GM23248 (cell line): ENCODE data around the gene UBAP2. TPM values are rescaled to one million over a fixed set of nuclear protein-coding genes. Genes with fewer than 3 reads are reported as not detected.

ENCODE experiments used
- DNase-seq: peaks from one replicate; pipeline ENCODE4 v3.0.0-alpha.2; 2015
- H2AFZ ChIP-seq: fragments of 200-600 bp; sonication (generic); 2 replicates; pipeline ENCODE4 v1.6.1; 2016; ENCODE audit warnings: antibody characterized with exemption
- H3F3A ChIP-seq: fragments of 200-600 bp; sonication (generic); 2 replicates; pipeline ENCODE4 v1.6.1; 2016; ENCODE audit warnings: mild to moderate bottlenecking, antibody characterized with exemption, mixed run types; ENCODE audit not compliant: insufficient read depth
- H3K27ac ChIP-seq: fragments of 200-600 bp; sonication (generic); 2 replicates; pipeline ENCODE4 v1.5.1; 2016; ENCODE audit warnings: mild to moderate bottlenecking
- H3K27me3 ChIP-seq: fragments of 200-600 bp; sonication (generic); replicated peaks from 2 replicates; pipeline ENCODE4 v1.6.1; 2016; ENCODE audit warnings: mild to moderate bottlenecking; ENCODE audit not compliant: insufficient read depth
- H3K36me3 ChIP-seq: fragments of 200-600 bp; sonication (generic); 2 replicates; pipeline ENCODE4 v1.6.1; 2016; ENCODE audit warnings: low read depth, mild to moderate bottlenecking
- H3K4me1 ChIP-seq: fragments of 200-600 bp; sonication (generic); 2 replicates; pipeline ENCODE4 v1.6.1; 2016; ENCODE audit warnings: mild to moderate bottlenecking; ENCODE audit not compliant: insufficient read depth
- H3K4me2 ChIP-seq: fragments of 200-600 bp; sonication (generic); one replicate; pipeline ENCODE4 v1.6.1; 2016; ENCODE audit warnings: mild to moderate bottlenecking; ENCODE audit not compliant: unreplicated experiment
- H3K4me3 ChIP-seq: fragments of 200-600 bp; sonication (generic); 2 replicates; pipeline ENCODE4 v1.5.1; 2016; ENCODE audit warnings: mild to moderate bottlenecking
- H3K79me2 ChIP-seq: fragments of 200-600 bp; sonication (generic); 2 replicates; pipeline ENCODE4 v1.6.1; 2016; ENCODE audit warnings: mild to moderate bottlenecking; ENCODE audit not compliant: insufficient read depth
- H3K9ac ChIP-seq: fragments of 200-600 bp; sonication (generic); 2 replicates; pipeline ENCODE4 v1.6.1; 2016; ENCODE audit warnings: mild to moderate bottlenecking
- H3K9me2 ChIP-seq: fragments of 200-600 bp; sonication (generic); 2 replicates; pipeline ENCODE4 v1.6.1; 2016; ENCODE audit warnings: mixed run types, mild to moderate bottlenecking, moderate library complexity; ENCODE audit not compliant: insufficient read depth
- H3K9me3 ChIP-seq: fragments of 200-600 bp; sonication (generic); one replicate; pipeline ENCODE4 v1.6.1; 2017; ENCODE audit warnings: low read depth
- H4K20me1 ChIP-seq: fragments of 200-600 bp; sonication (generic); 2 replicates; pipeline ENCODE4 v1.6.0; 2016; ENCODE audit not compliant: insufficient read depth
- EZH2 ChIP-seq: fragments of 200-600 bp; sonication (generic); IDR thresholded peaks from 2 replicates; pipeline ENCODE4 v1.6.1; 2018; ENCODE audit warnings: antibody characterized with exemption, mild to moderate bottlenecking; ENCODE audit not compliant: insufficient read depth, poor library complexity, severe bottlenecking
- EZH2phosphoT487 ChIP-seq: fragments of 200-600 bp; sonication (generic); IDR thresholded peaks from 2 replicates; pipeline ENCODE4 v1.6.1; 2018; ENCODE audit warnings: antibody characterized with exemption, moderate library complexity, mild to moderate bottlenecking, low read depth; ENCODE audit not compliant: insufficient read depth
- WGBS, 2 experiments: methylation state at CpG; one replicate each; pipeline ENCODE4 v1.1.6; 2015 to 2017; ENCODE audit warnings: low lambda C conversion rate in 2 of 2, low coverage in 1 of 2; ENCODE audit errors: missing lambda C conversion rate in 2 of 2; 5-methylcytosine and 5-hydroxymethylcytosine counted together
- in situ Hi-C: fragments of 300-500 bp; cut with MboI; formaldehyde crosslinking; loops from 2 replicates; pipeline ENCODE4 v1.15.0; 2020
- polyA plus RNA-seq: library from polyadenylated mRNA; unstranded; fragments of >200 nt; fragmentation: Nextera tagmentation; extraction: Ambion mirVana; gene quantifications from 2 replicates; pipeline ENCODE4 v1.2.1, GENCODE V29; 2016
- total RNA-seq: library from RNA; depleted of rRNA; stranded (reverse); fragments of >200 nt; shearing (Covaris generic); gene quantifications from 2 replicates; pipeline ENCODE4 v1.2.3, GENCODE V29; 2014

Gene UBAP2
- total and polyA plus RNA-seq, 2 experiments from 2014 or later, result 13.0 to 13.9 TPM

GRCh38 chr9:34085581-34086500 lies 37.2 kb upstream of the UBAP2 start:
- no peaks in the 10 kb centered on the region for H3K9me3 ChIP-seq
- no peak overlapping the region for H3K27ac ChIP-seq
- H3K4me1 ChIP-seq, result no peaks in the 10 kb centered on the region
- H3K79me2 ChIP-seq, result no peaks in the 10 kb centered on the region
- H3K27me3 ChIP-seq, result no peaks in the 10 kb centered on the region
- H3K9ac ChIP-seq, result no peak overlapping the region
- no peak overlapping the region for H2AFZ ChIP-seq
- H3K4me3 ChIP-seq, result no peak overlapping the region
- no peak overlapping the region for H3K4me2 ChIP-seq
- TF ChIP-seq EZH2, result no peak
- no peak for DNase-seq
- in situ Hi-C loops, result no loop called here
- peaks cover 34% of the 10 kb centered on the region for H3K36me3 ChIP-seq
- no peaks in the 10 kb centered on the region for H3K9me2 ChIP-seq
- 80% methylated on average over 6 of the region's 6 CpGs for WGBS, 2 experiments
- no peaks in the 10 kb centered on the region for H4K20me1 ChIP-seq
- peaks cover 9% of the 10 kb centered on the region; the same call in 1 of the 2 replicates for H3F3A ChIP-seq

- DNase-seq, result peak; percentile 14
- Histone ChIP-seq H3K4me3 (no peak overlapping the region), H3K9me3 (no peaks in the 10 kb centered on the region), H4K20me1 (no peaks in the 10 kb centered on the region), H3K79me2 (no peaks in the 10 kb centered on the region), H3K27ac (no peak overlapping the region), H3K9ac (no peak overlapping the region), H3K4me2 (no peak overlapping the region), H3K27me3 (no peaks in the 10 kb centered on the region), H2AFZ (no peak overlapping the region), H3K9me2 (no peaks in the 10 kb centered on the region), H3F3A (peaks cover 9% of the 10 kb centered on the region; the same call in 1 of the 2 replicates), H3K4me1 (no peaks in the 10 kb centered on the region), H3K36me3 (peaks cover 25% of the 10 kb centered on the region)
- in situ Hi-C loops, result no loop called here
- TF ChIP-seq EZH2, result no peak
- TF ChIP-seq EZH2phosphoT487, result no peak
- 5 to 37% methylated on average over 1 of the region's 1 CpG for WGBS, 2 experiments
Measured at GRCh38 chr9:34084562-34084961, 35.9 kb upstream of the UBAP2 start.

- Histone ChIP-seq H2AFZ (no peak overlapping the region), H3K9me2 (no peaks in the 10 kb centered on the region), H3K9ac (no peak overlapping the region), H3K27ac (no peak overlapping the region), H3K4me2 (no peak overlapping the region), H3K9me3 (no peaks in the 10 kb centered on the region), H3K27me3 (no peaks in the 10 kb centered on the region), H3K79me2 (no peaks in the 10 kb centered on the region), H4K20me1 (no peaks in the 10 kb centered on the region), H3K4me3 (no peak overlapping the region), H3F3A (0 out of 2 replicates have a peak, but pooled peaks cover 4% of the 10 kb centered on the region), H3K36me3 (no peaks in the 10 kb centered on the region), H3K4me1 (no peaks in the 10 kb centered on the region)
- peak; percentile 47 for DNase-seq
- TF ChIP-seq EZH2phosphoT487, result no peak
- TF ChIP-seq EZH2, result no peak
- in situ Hi-C loops, result no loop called here
- 75 to 78% methylated on average over 2 of the region's 2 CpGs for WGBS, 2 experiments
Measured at GRCh38 chr9:34079181-34079580, 30.5 kb upstream of the UBAP2 start.

GRCh38 chr9:34072868-34073590 lies 24.3 kb upstream of the UBAP2 start:
- H3K36me3 ChIP-seq, result no peaks in the 10 kb centered on the region
- H3K9ac ChIP-seq, result no peak overlapping the region
- H3K9me3 ChIP-seq, result no peaks in the 10 kb centered on the region
- H3K4me2 ChIP-seq, result peak overlapping the region; percentile 42
- TF ChIP-seq EZH2, result no peak
- no peak for TF ChIP-seq EZH2phosphoT487
- H3F3A ChIP-seq, result peaks cover 9% of the 10 kb centered on the region
- WGBS, 2 experiments, result 22 to 28% methylated on average over 5 of the region's 5 CpGs
- no peak overlapping the region for H3K27ac ChIP-seq
- no peaks in the 10 kb centered on the region for H3K79me2 ChIP-seq
- H3K27me3 ChIP-seq, result no peaks in the 10 kb centered on the region
- H3K4me1 ChIP-seq, result peaks cover 15% of the 10 kb centered on the region
- DNase-seq, result peak; percentile 93
- H4K20me1 ChIP-seq, result no peaks in the 10 kb centered on the region
- in situ Hi-C loops, result no loop called here
- H3K9me2 ChIP-seq, result no peaks in the 10 kb centered on the region
- peak overlapping the region; percentile 67 for H2AFZ ChIP-seq
- H3K4me3 ChIP-seq, result no peak overlapping the region
